ENCODE data around the gene P3H2.

The P3H2 gene

GRCh38 chr3:190009614-190010013, 111.1 kb downstream of the P3H2 start:
- TF ChIP-seq CTCF (IDR thresholded peaks at IDR 0.05), result no peak
- Histone ChIP-seq H3K36me3 (ENCODE audit: control insufficient read depth, insufficient read depth, low read length) (no peaks in the 10 kb centered on the region), H2AFZ (no peak overlapping the region), H3K79me2 (no peaks in the 10 kb centered on the region), H3K27ac (no peak overlapping the region), H3K9ac (no peak overlapping the region), H3K4me2 (ENCODE audit: low read length) (no peak overlapping the region), H3K9me3 (ENCODE audit: control insufficient read depth, low read length) (no peaks in the 10 kb centered on the region), H3K4me1 (no peaks in the 10 kb centered on the region), H3K4me3 (ENCODE audit: low read depth, low read length) (no peak overlapping the region), H3K27me3 (ENCODE audit: control insufficient read depth, insufficient read depth, low read length) (peaks cover 3% of the 10 kb centered on the region)

DNA sequence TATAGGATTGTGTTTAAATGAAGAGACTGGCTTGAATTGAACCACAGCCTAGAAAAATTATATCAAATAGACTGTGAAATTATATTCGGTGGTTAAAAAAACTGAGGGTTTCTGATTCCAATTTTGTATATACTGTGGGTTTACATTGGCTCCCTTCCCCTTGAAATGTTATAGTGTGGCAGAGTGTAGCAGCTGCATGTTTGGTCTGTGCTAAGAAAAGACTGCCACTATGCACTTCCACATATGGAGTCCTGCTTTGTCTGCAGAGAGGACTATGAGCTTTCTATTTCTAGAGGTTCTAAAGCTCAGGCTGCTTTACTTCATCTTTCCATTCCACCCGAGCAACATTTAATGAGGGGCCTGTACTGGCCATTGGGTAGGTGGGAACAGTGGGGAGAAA, 112.3 kb downstream of the P3H2 start:
- no peak overlapping the region for H2AFZ ChIP-seq
- H3K9ac ChIP-seq, result no peak overlapping the region
- no peaks in the 10 kb centered on the region for H3K4me1 ChIP-seq
- H3K27ac ChIP-seq, result no peak overlapping the region
- no peaks in the 10 kb centered on the region for H3K36me3 ChIP-seq (ENCODE audit: control insufficient read depth, insufficient read depth, low read length)
- H3K9me3 ChIP-seq (ENCODE audit: control insufficient read depth, low read length), result no peaks in the 10 kb centered on the region
- H3K27me3 ChIP-seq (ENCODE audit: control insufficient read depth, insufficient read depth, low read length), result peaks cover 3% of the 10 kb centered on the region
- no peak overlapping the region for H3K4me3 ChIP-seq (ENCODE audit: low read depth, low read length)
- TF ChIP-seq CTCF (IDR thresholded peaks at IDR 0.05), result no peak
- H3K4me2 ChIP-seq (ENCODE audit: low read length), result no peak overlapping the region
- no peaks in the 10 kb centered on the region for H3K79me2 ChIP-seq

- no peak overlapping the region for H3K9ac ChIP-seq
- no peak overlapping the region for H3K4me2 ChIP-seq (ENCODE audit: low read length)
- H3K27me3 ChIP-seq (ENCODE audit: control insufficient read depth, insufficient read depth, low read length), result no peaks in the 10 kb centered on the region
- H3K79me2 ChIP-seq, result no peaks in the 10 kb centered on the region
- no peaks in the 10 kb centered on the region for H3K9me3 ChIP-seq (ENCODE audit: control insufficient read depth, low read length)
- H3K4me1 ChIP-seq, result no peaks in the 10 kb centered on the region
- H3K27ac ChIP-seq, result no peak overlapping the region
- no peak for TF ChIP-seq CTCF (IDR thresholded peaks at IDR 0.05)
- no peak overlapping the region for H3K4me3 ChIP-seq (ENCODE audit: low read depth, low read length)
- H3K36me3 ChIP-seq (ENCODE audit: control insufficient read depth, insufficient read depth, low read length), result no peaks in the 10 kb centered on the region
- no peak overlapping the region for H2AFZ ChIP-seq
Observed at GRCh38 chr3:190005343-190006113, 115.2 kb downstream of the P3H2 start.

DNA sequence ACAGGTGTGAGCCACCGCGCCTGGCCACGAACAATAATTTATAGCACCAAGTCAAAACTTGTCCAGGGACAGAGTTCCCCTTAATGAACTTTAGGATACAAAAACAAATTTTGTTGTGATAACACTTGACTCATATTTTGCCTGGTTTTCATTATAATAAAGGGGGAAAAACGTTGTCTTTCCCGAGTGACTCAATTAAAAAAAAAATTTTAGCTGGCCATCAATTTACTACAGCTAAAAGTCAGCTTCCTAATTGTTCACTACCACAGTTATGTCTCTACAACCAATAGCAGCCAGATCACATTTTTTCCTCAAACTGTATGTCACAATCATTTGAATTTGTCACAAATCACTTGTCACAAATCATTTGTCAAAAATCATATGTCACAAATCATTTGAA, 116.0 kb downstream of the P3H2 start:
- H3K4me2 ChIP-seq (ENCODE audit: low read length), result no peak overlapping the region
- no peak overlapping the region for H3K4me3 ChIP-seq (ENCODE audit: low read depth, low read length)
- no peaks in the 10 kb centered on the region for H3K9me3 ChIP-seq (ENCODE audit: control insufficient read depth, low read length)
- no peaks in the 10 kb centered on the region for H3K36me3 ChIP-seq (ENCODE audit: control insufficient read depth, insufficient read depth, low read length)
- H3K9ac ChIP-seq, result no peak overlapping the region
- H3K27ac ChIP-seq, result no peak overlapping the region
- no peak overlapping the region for H2AFZ ChIP-seq
- TF ChIP-seq CTCF (IDR thresholded peaks at IDR 0.05), result no peak
- no peaks in the 10 kb centered on the region for H3K79me2 ChIP-seq
- no peaks in the 10 kb centered on the region for H3K27me3 ChIP-seq (ENCODE audit: control insufficient read depth, insufficient read depth, low read length)
- H3K4me1 ChIP-seq, result no peaks in the 10 kb centered on the region

- Histone ChIP-seq H3K4me3 (ENCODE audit: low read depth, low read length) (no peak overlapping the region), H3K4me2 (ENCODE audit: low read length) (no peak overlapping the region), H3K9me3 (ENCODE audit: control insufficient read depth, low read length) (no peaks in the 10 kb centered on the region), H3K36me3 (ENCODE audit: control insufficient read depth, insufficient read depth, low read length) (no peaks in the 10 kb centered on the region), H3K27me3 (ENCODE audit: control insufficient read depth, insufficient read depth, low read length) (no peaks in the 10 kb centered on the region), H3K27ac (no peak overlapping the region), H2AFZ (no peak overlapping the region), H3K79me2 (no peaks in the 10 kb centered on the region), H3K9ac (no peak overlapping the region), H3K4me1 (no peaks in the 10 kb centered on the region)
- no peak for TF ChIP-seq CTCF (IDR thresholded peaks at IDR 0.05)
Observed at GRCh38 chr3:190003681-190004123, 117.0 kb downstream of the P3H2 start.

All from parathyroid adenoma (tissue), 2 donors.